ENCODE measurements around the gene IGSF5. TPM values are rescaled to one million over a fixed set of nuclear protein-coding genes. Genes with fewer than 3 reads are reported as not detected.

Gene IGSF5
- total RNA-seq, 1 donor from 2014 or later = 0.77 TPM

GRCh38 chr21:39842741-39843459, 97.9 kb downstream of the IGSF5 start:
- Mint-ChIP-seq H3K27me3 (ENCODE audit: low read depth) (no peaks in the 10 kb centered on the region), H3K4me3 (no peak overlapping the region), H3K36me3 (ENCODE audit: low read depth) (no peaks in the 10 kb centered on the region), H3K27ac (ENCODE audit: unreplicated experiment) (no peak overlapping the region), H3K4me1 (peaks cover 9% of the 10 kb centered on the region), H3K9me3 (peaks cover 3% of the 10 kb centered on the region)
- no peak for DNase-seq (ENCODE audit: low read depth, low spot score)
- no peak for TF ChIP-seq CTCF (conservative IDR thresholded peaks at IDR 0.05)

- no peak for DNase-seq (ENCODE audit: low read depth, low spot score)
- Mint-ChIP-seq H3K27ac (ENCODE audit: unreplicated experiment) (no peak overlapping the region), H3K4me1 (peaks cover 9% of the 10 kb centered on the region)
Observed at GRCh38 chr21:39843483-39843882, 98.5 kb downstream of the IGSF5 start.

GRCh38 chr21:39843916-39844315, 98.9 kb downstream of the IGSF5 start:
- Mint-ChIP-seq H3K36me3 (ENCODE audit: low read depth) (no peaks in the 10 kb centered on the region), H3K27ac (ENCODE audit: unreplicated experiment) (no peak overlapping the region), H3K4me1 (peaks cover 9% of the 10 kb centered on the region), H3K4me3 (no peak overlapping the region), H3K27me3 (ENCODE audit: low read depth) (no peaks in the 10 kb centered on the region), H3K9me3 (peaks cover 3% of the 10 kb centered on the region)
- TF ChIP-seq CTCF (conservative IDR thresholded peaks at IDR 0.05) = no peak
- no peak for DNase-seq (ENCODE audit: low read depth, low spot score)

More at GRCh38 chr21:39843483-39843882, 98.5 kb downstream of the IGSF5 start:
- Mint-ChIP-seq H3K9me3 (peaks cover 3% of the 10 kb centered on the region), H3K27me3 (ENCODE audit: low read depth) (no peaks in the 10 kb centered on the region), H3K36me3 (ENCODE audit: low read depth) (no peaks in the 10 kb centered on the region), H3K4me3 (no peak overlapping the region)
- TF ChIP-seq CTCF (conservative IDR thresholded peaks at IDR 0.05) = no peak

GRCh38 chr21:39845571-39846130, 100.7 kb downstream of the IGSF5 start:
- H3K4me1 Mint-ChIP-seq = peaks cover 9% of the 10 kb centered on the region
- H3K4me3 Mint-ChIP-seq = no peak overlapping the region
- H3K27ac Mint-ChIP-seq (ENCODE audit: unreplicated experiment) = no peak overlapping the region
- no peaks in the 10 kb centered on the region for H3K36me3 Mint-ChIP-seq (ENCODE audit: low read depth)
- DNase-seq (ENCODE audit: low read depth, low spot score) = no peak
- H3K9me3 Mint-ChIP-seq = peaks cover 3% of the 10 kb centered on the region
- no peaks in the 10 kb centered on the region for H3K27me3 Mint-ChIP-seq (ENCODE audit: low read depth)
- TF ChIP-seq CTCF (conservative IDR thresholded peaks at IDR 0.05) = no peak

GRCh38 chr21:39847877-39848276, 102.9 kb downstream of the IGSF5 start:
- H3K9me3 Mint-ChIP-seq = peaks cover 3% of the 10 kb centered on the region
- no peak for DNase-seq (ENCODE audit: low read depth, low spot score)
- H3K27ac Mint-ChIP-seq (ENCODE audit: unreplicated experiment) = no peak overlapping the region
- H3K36me3 Mint-ChIP-seq (ENCODE audit: low read depth) = no peaks in the 10 kb centered on the region
- H3K4me3 Mint-ChIP-seq = no peak overlapping the region
- no peak for TF ChIP-seq CTCF (conservative IDR thresholded peaks at IDR 0.05)
- no peaks in the 10 kb centered on the region for H3K27me3 Mint-ChIP-seq (ENCODE audit: low read depth)
- H3K4me1 Mint-ChIP-seq = peaks cover 9% of the 10 kb centered on the region

Measured in neural crest cell (in vitro differentiated cells).